Fibroblast of the conjunctiva (primary cell): Measurements from ENCODE around the gene DSG2.
"Not testable (repeated sequence)": the region's sequence is repeated elsewhere in the genome, so short reads cannot be mapped to it uniquely, and the experiment has no call there.

ENCODE experiments used
- DNase-seq: peaks from one replicate; pipeline ENCODE4 v3.0.0-alpha.2; 2010; ENCODE audit warnings: low read depth

DSG2 gene

GRCh38 chr18:31497836-31498573 lies at the start of gene DSG2:
TSS of gene DSG2 (plus strand) at chr18:31498177. CDS start at chr18:31498252, 75 bp downstream.
- DNase-seq = no peak

GRCh38 chr18:31450409-31450808 lies 47.6 kb upstream of the DSG2 start:
- no peak for DNase-seq

- DNase-seq = no peak
These were observed 46.4 kb upstream of the DSG2 start for GRCh38 chr18:31451625-31452024.

DNA sequence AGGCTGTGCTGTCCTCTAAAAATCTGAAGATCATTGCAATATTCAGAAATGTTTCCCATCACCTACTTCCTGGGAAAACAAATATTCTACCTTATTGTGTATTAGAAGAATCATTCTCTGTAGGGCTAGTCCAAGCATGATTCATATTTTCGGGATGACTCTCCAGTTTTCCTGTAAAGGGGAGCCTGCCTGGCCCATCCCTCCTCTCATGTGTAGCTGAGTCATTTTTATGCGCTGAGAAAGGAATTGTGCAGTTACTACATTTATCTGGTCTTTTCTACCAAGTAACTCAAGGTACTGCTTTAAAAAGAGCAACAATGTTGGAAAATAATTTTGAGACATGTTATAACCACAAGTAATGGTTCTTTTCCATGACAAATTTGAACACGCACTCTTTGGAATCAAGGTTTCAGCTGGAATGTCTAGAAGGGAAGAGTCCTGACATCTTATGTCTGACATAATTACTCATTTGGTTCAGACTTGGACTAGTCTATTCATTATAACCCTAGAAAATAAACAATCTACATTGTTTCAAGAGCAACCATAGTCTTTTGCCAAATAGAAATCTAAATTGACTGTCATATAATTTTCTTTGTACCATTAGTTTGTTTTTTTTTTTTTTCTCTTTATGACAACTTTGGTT lies 43.8 kb upstream of the DSG2 start:
- DNase-seq = peak; percentile 4

DNA sequence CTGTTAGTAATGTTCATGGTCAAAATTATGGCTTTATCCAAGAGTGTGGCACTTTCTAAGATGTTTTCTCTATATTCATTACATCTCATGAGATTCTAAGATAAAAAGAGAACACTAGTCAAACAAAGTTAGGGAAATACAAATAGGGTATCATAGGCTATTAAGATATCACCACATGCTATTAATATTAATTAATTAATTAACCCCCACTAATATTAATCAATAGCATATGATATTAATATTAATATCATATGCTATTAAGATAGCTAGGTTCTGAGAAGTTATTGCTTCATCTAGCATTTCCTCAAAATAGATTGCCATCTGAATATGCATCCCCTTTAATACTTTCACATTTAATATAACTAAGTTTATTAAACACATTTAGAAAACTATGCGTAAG lies 28.3 kb upstream of the DSG2 start:
- DNase-seq = no peak

DNA sequence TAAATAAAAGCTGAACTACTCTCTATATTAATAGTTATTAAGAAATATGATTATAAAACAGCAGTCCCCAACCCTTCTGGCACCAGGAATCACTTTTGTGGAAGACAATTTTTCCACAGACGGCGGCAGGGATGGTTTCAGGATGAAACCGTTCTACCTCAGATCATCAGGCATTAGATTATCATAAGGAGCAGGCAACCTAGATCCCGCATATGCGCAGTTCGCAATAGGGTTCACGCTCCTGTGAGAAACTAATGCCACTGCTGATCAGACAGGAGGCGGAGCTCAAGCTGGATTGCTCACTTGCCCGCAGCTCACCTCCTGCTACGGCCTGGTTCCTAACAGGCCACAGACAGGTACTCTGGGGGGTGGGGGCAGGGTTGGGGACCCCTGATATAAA lies 19.3 kb upstream of the DSG2 start:
- no peak for DNase-seq

DNA sequence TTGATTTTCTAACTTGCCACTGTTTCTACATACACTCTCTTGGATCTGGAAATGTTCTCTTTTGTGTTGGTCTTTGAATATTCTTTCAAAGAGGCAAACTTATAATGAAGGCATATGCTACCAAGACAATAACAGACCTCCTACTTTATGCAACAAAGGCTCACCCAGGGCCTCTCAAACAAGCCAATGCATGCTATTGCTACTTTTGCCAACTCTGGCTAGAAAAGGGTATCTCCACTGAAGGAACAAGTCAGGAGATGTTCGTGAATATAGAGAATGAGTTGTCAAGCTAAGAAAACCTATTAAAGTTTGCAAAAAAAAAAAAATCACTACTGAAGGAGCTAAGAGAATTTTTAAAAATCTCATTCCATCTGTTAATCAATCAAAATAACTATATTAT lies 15.9 kb upstream of the DSG2 start:
- DNase-seq = no peak

DNA sequence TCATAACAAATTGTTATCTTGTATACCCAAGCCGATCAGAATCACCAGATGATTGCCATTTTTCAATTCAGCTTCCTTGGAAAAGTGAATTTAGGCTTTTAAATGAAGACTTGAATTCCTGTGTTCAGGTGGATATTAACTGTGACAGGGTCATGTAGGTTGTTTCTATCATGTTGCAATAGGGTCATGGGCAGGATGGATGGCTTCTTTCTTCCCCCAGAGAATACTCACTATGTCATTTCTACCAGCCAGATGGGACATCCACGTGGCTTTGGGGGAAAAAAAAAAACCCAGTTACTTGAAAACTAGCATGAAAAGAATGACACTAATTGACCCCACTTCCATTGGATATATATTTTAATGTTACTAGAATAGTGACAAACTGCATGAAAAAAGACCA lies 14.6 kb upstream of the DSG2 start:
- no peak for DNase-seq

- DNase-seq = no peak
These were observed 13.5 kb upstream of the DSG2 start for GRCh38 chr18:31484461-31484860.

DNA sequence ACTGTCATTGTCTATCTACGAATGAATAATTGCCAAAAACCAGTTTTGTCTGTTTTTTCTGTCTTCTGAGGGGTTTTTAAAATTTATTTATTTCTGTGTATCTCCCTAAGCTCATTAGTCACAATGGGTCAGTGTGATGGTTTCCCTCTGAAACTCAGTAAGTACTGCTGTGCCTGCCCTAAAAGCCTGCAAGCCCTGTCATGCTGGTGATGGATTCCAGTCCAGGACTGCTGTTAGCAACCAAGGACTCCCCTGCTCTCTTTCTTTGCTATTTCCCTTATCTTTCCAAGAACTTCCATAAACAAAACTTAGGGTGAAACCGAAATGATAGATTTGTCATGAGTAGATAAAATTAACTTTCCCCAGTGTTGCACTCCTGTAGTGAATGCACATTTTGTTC lies 11.8 kb upstream of the DSG2 start:
- DNase-seq = no peak

GRCh38 chr18:31487246-31488015 lies 10.5 kb upstream of the DSG2 start:
- DNase-seq = peak; percentile 47

DNA sequence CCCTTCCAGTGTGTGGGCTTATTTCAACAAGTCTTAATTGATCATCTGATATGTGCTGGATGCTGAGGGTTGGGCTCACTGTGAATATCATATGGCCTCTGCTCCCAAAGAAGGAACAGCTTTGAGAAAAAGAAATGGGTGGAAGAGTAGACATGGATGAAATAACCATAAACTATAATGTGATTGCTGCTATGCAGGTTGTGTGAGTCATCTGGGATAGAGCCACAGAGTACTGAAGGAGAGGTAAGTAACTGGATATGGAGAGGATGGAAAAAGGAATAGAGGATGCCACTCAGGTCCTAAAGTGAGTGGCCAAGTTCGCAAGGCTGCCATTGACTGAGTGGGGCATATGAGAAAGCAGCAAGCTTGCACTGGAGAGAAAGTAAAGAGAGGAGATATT lies 8.7 kb upstream of the DSG2 start:
- no peak for DNase-seq

DNA sequence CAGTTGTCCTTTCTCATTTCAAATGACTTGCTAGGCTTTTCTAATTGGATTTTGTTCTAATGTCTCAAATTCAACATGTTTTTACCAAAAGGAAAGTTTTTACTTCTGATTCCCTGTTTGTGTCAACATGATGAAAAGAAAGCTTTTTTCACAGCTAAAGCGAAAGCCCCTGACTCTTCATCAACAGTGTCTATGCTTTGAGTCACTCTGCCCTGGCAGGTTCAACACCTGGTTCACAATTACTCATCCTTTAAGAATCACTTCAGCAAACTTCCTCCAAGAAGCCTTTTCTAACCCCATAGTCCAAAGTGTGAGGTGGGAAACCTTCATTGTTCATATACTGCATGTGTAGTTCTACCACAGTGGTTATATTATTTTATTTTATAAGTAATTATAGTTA lies 7.6 kb upstream of the DSG2 start:
- DNase-seq = no peak

- DNase-seq = no peak
These were observed 7.1 kb upstream of the DSG2 start for GRCh38 chr18:31490833-31491232.

GRCh38 chr18:31491586-31491985 lies 6.4 kb upstream of the DSG2 start:
- no peak for DNase-seq

DNA sequence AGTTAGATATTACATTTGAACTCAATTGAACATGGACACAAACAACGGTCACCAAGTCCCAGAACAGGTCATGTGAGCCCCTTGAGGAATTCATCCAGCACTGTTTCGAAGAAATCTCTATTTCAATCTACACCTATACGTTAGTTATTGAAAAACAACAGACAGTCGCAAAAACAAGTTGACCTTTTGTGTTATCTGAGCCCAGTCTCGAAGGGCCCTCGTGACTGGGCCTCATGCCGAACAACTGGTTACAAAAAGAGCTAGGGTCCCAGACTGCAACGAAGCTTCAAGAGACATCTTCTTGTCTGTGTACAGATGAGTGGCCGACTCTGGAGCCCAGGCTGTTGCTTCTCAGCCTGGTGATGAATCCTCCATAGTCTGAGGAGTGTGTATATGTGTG lies 5.3 kb upstream of the DSG2 start:
- DNase-seq = no peak

DNA sequence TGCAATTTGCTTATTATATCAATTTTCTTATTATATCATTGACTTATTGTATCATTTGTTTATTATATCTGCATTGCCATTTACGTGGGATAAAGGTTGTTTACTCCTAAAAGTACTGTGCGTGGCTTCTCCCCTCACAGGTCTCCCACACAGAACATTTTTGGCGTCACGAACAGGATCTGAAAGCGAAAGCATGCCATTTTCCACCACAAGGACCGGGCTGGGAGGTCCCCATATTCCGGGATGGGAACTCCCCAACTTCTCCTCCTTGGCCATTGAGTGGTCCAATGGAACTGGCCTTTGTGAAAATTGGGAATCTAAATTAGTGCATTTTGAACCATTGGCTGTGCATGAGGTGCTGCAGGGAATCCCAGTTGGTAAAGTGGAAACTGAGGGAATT lies 4.8 kb upstream of the DSG2 start:
- no peak for DNase-seq

- DNase-seq = no peak
These were observed 4.0 kb upstream of the DSG2 start for GRCh38 chr18:31493941-31494340.

GRCh38 chr18:31494705-31495244 lies 3.2 kb upstream of the DSG2 start:
- not testable (repeated sequence) for DNase-seq

GRCh38 chr18:31497404-31497835 lies 557 bp upstream of the DSG2 start:
- no peak for DNase-seq

DNA sequence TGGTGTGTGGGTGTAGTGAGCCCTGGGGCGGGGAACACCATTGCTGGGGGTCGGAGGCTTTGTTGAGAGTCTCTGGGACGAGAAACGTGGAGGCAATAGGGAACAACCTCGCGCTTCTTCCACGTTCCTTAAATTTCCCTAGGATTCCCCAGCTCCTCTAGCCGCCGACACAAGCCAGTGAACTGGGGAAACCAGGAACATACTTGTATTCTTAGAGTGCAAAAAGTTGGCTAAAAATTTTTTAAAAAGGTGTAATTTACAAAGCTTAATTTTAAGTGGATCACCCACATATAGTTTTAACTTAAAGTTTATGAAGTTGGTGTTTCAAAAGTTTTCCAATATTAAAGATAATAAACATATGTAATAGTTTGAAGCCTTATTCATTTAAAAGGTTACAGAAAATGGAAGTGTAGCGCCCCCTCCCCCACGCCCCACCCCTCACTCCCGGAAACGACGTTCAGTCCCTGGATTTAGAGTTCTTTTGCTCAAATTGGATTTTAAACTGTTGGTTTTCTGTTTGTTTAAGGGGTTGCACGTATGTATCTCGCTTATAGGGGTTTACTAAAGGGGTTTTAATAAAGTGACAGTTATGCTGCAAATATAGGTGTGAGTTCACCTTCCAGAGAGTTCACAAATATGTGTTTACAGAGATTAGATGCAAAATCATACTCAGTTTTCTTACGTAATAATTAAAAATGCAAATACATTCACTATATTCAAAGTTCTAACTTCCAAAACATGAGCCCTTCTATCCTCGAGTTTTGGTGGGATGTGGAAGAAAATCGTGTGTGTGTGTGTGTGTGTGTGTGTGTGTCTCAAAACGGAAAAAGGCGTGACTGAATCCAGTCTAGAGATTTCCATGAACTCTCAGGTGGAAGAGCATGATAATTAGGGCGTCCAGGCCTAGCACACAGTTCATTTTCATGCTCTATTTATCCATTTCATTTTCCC lies 872 bp downstream of the DSG2 start:
- no peak for DNase-seq
